Activated CD8-positive, alpha-beta memory T cell treated with anti-CD3 and anti-CD28 coated beads, Interleukin-2, amount 50 U/mL, for 1 hour (primary cell): Measurements from ENCODE around the gene ABR.
A peak's percentile ranks its signal among the peaks of the same experiment; 100 is the strongest.
"Not testable (repeated sequence)": the region's sequence is repeated elsewhere in the genome, so short reads cannot be mapped to it uniquely, and the experiment has no call there.

Experiments
- DNase-seq: peaks from one replicate; pipeline ENCODE4 v3.0.0-alpha.2; 2020; ENCODE audit errors: extremely low read depth

ABR gene

GRCh38 chr17:983921-984320, 195.9 kb downstream of the ABR start:
- DNase-seq: no peak

GRCh38 chr17:981292-981658, 198.5 kb downstream of the ABR start:
- no peak for DNase-seq

- DNase-seq: peak; percentile 69
These were observed 199.1 kb downstream of the ABR start for GRCh38 chr17:980406-981291.

GRCh38 chr17:979539-980405, 200.0 kb downstream of the ABR start, which contains the start of gene NXN:
NXN (minus strand) TSS chr17:979776.
- peak; percentile 48 for DNase-seq

- no peak for DNase-seq
These were observed 200.6 kb downstream of the ABR start for GRCh38 chr17:979212-979538.

- no peak for DNase-seq
These were observed 201.4 kb downstream of the ABR start for GRCh38 chr17:978103-979093.

GRCh38 chr17:977166-977565, 202.6 kb downstream of the ABR start:
- no peak for DNase-seq

- DNase-seq: no peak
These were observed 203.5 kb downstream of the ABR start for GRCh38 chr17:976312-976711.

- DNase-seq: no peak
These were observed 204.3 kb downstream of the ABR start for GRCh38 chr17:975371-975915.

- DNase-seq: not testable (repeated sequence)
These were observed 205.0 kb downstream of the ABR start for GRCh38 chr17:974778-975177.

- no peak for DNase-seq
These were observed 206.7 kb downstream of the ABR start for GRCh38 chr17:973053-973452.

- not testable (repeated sequence) for DNase-seq
These were observed 207.9 kb downstream of the ABR start for GRCh38 chr17:971861-972260.

GRCh38 chr17:970364-970763, 209.4 kb downstream of the ABR start:
- DNase-seq: no peak

GRCh38 chr17:969811-970355, 209.9 kb downstream of the ABR start:
- DNase-seq: no peak

- no peak for DNase-seq
These were observed 210.7 kb downstream of the ABR start for GRCh38 chr17:968812-969730.

- no peak for DNase-seq
These were observed 212.7 kb downstream of the ABR start for GRCh38 chr17:967122-967521.

GRCh38 chr17:965311-965989, 214.3 kb downstream of the ABR start:
- DNase-seq: no peak

- DNase-seq: no peak
These were observed 214.9 kb downstream of the ABR start for GRCh38 chr17:964876-965275.

- DNase-seq: no peak
These were observed 217.1 kb downstream of the ABR start for GRCh38 chr17:962670-963069.
